BLaER1 treated with 17β-estradiol and CSF1 and Interleukin-3, amounts not matched to agents 10 nM and 100 nM (cell line): ENCODE measurements around the gene PDE4B.
"Not testable (repeated sequence)": the region's sequence is repeated elsewhere in the genome, so short reads cannot be mapped to it uniquely, and the experiment has no call there.

Source experiments
- H3K27ac ChIP-seq, 11 experiments: shearing (Covaris generic); formaldehyde crosslinking; 2 replicates each; pipeline ENCODE4 v1.8.1; 2022
- H3K27me3 ChIP-seq, 11 experiments: shearing (Covaris generic); formaldehyde crosslinking; 2 replicates each; pipeline ENCODE4 v1.8.1; 2022
- H3K36me3 ChIP-seq, 11 experiments: shearing (Covaris generic); formaldehyde crosslinking; 2 replicates each; pipeline ENCODE4 v1.8.1; 2022
- H3K4me1 ChIP-seq, 10 experiments: shearing (Covaris generic); formaldehyde crosslinking; 2 replicates each; pipeline ENCODE4 v1.8.1; 2022
- H3K4me2 ChIP-seq, 11 experiments: shearing (Covaris generic); formaldehyde crosslinking; 2 replicates each; pipeline ENCODE4 v1.8.1; 2022
- H3K4me3 ChIP-seq, 10 experiments: shearing (Covaris generic); formaldehyde crosslinking; 2 replicates each; pipeline ENCODE4 v1.8.1; 2022
- H3K9ac ChIP-seq, 11 experiments: shearing (Covaris generic); formaldehyde crosslinking; 2 replicates each; pipeline ENCODE4 v1.8.1; 2022
- H3K9me3 ChIP-seq, 11 experiments: shearing (Covaris generic); formaldehyde crosslinking; replicated peaks in 1 of 11; 2 replicates each; pipeline ENCODE4 v1.8.1; 2022
- H4K20me1 ChIP-seq, 11 experiments: shearing (Covaris generic); formaldehyde crosslinking; 2 replicates each; pipeline ENCODE4 v1.8.1; 2022
- Cebpa-rat ChIP-seq, 11 experiments: shearing (Covaris generic); IDR thresholded peaks; 2 replicates each; pipeline ENCODE4 v1.8.1; 2022

The PDE4B gene

DNA sequence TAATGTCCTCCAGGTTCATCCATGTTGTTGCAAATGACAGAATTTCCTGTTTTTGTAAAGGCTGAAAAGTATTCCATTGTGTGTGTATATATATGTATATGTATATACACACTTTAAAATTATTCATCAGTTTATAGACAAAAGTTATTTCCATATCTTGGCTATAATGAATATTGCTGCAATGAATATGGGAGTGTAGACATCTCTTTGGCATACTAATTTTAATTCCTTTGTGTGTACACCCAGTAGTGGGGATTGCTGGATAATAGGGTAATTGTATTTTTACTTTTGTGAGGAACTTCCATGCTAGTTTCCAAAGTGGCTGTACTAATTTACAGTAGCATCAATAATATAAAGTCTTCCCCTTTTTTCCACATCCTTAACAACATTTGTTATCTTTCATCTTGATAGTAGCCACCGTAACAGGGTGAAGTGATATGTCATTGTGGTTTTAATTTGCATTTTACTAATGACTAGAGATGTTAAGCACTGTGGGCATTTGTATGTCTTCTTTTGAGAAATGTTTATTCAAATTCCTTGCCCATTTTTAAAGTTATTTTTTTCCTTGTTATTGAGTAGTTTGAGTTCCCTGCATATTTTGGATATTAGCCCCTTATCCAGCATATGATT lies 243.0 kb downstream of the PDE4B start:
- Histone ChIP-seq H3K9ac (no peak overlapping the region), H3K27me3 (no peaks in the 10 kb centered on the region), H3K4me2 (no peak overlapping the region), H3K9me3 (peaks cover 0 to 2% (median 1%) of the 10 kb centered on the region in 11 experiments; a peak in 6 of 22 replicates), H3K36me3 (no peaks in the 10 kb centered on the region), H4K20me1 (no peaks in the 10 kb centered on the region), H3K4me1 (no peaks in the 10 kb centered on the region), H3K27ac (no peak overlapping the region), H3K4me3 (no peak overlapping the region)
- no peak for TF ChIP-seq Cebpa-rat (IDR thresholded peaks at IDR 0.05)

DNA sequence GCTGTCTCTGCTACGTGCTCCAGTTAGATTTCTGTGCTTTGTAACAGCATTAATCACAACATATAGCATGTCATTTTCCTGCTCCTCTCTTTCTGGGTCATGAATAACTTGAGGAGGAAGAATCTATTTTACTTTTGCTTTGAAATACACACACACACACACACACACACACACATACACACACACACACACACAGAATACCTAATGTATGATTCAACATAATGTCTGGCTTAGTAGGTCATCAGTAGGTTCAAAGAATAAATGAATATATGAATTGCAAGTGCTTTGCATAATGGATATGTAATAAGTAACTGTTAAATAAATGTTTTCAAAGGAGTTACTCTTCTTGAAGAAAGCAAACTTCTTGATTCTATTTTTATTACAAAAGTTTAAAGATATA lies 249.0 kb downstream of the PDE4B start:
- Histone ChIP-seq H3K4me2 (no peak overlapping the region), H3K4me1 (no peaks in the 10 kb centered on the region), H3K9ac (no peak overlapping the region), H3K4me3 (no peak overlapping the region), H4K20me1 (no peaks in the 10 kb centered on the region), H3K27me3 (no peaks in the 10 kb centered on the region), H3K27ac (no peak overlapping the region), H3K9me3 (no peaks in the 10 kb centered on the region), H3K36me3 (no peaks in the 10 kb centered on the region)
- no peak for TF ChIP-seq Cebpa-rat (IDR thresholded peaks at IDR 0.05)

DNA sequence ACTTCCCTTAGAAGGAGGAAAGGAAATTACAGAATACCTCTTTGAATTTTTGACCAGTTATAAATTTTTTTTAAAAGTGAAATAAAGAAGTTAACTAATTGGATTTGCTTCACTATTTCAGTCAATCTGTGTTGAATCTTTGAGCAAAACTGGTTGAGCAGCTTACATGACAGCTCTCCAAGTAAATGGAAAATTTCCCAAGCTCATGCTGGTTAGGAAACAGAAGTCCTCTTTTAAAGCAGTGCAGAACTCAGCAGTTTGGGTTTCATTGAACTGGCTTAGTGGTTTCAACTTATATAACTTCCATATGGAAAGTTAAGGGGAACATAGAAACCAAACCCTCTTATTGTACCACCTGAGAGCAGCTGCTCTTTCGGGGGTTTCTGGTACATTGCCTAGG lies 250.5 kb downstream of the PDE4B start:
- TF ChIP-seq Cebpa-rat (IDR thresholded peaks at IDR 0.05), result no peak
- Histone ChIP-seq H3K36me3 (no peaks in the 10 kb centered on the region), H3K4me3 (no peak overlapping the region), H3K27ac (no peak overlapping the region), H3K4me2 (no peak overlapping the region), H3K9ac (no peak overlapping the region), H3K9me3 (no peaks in the 10 kb centered on the region), H3K4me1 (no peaks in the 10 kb centered on the region), H4K20me1 (no peaks in the 10 kb centered on the region), H3K27me3 (no peaks in the 10 kb centered on the region)

DNA sequence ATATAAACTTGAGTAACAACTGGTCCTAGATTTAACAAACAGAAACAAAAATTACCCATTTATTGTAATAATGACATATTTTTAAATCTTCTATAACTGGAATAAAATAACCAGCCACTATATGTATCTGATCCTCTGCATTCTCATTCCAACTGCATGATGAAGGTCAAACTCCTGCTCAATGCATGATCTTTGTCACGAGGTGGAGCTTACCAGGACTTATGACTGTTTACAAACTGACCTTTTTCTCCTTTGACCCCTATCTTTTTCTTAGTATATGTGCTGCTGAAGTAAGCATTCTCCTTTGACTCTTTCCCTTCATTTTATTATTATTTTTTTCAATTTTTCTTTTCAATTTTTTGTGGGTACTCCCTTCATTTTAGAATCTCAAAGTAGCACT lies 252.2 kb downstream of the PDE4B start:
- Histone ChIP-seq H3K4me1 (no peaks in the 10 kb centered on the region), H3K9ac (no peak overlapping the region), H3K27me3 (no peaks in the 10 kb centered on the region), H3K36me3 (no peaks in the 10 kb centered on the region), H4K20me1 (no peaks in the 10 kb centered on the region), H3K4me2 (no peak overlapping the region), H3K27ac (no peak overlapping the region), H3K4me3 (no peak overlapping the region), H3K9me3 (no peaks in the 10 kb centered on the region)
- TF ChIP-seq Cebpa-rat (IDR thresholded peaks at IDR 0.05), result no peak

DNA sequence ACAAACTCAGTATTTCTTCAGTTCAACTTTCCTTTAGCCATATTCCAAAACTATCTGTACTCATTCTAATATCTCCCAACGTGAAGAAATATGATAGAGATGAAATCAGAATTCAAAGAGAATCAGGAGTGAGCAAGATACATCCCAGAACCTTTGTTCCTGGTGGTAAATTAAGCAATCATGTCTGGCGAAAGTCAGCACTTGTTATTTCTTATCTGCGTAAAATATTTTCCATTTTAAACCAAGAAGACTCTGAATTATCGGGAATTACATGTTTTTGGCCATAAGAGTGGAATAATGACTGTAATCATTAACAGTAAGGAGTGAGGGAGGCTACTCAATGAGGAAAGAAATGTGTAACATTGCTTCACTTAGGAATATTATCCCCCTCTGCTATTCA lies 253.7 kb downstream of the PDE4B start:
- Histone ChIP-seq H3K27me3 (no peaks in the 10 kb centered on the region), H3K4me3 (no peak overlapping the region), H3K4me2 (no peak overlapping the region), H4K20me1 (no peaks in the 10 kb centered on the region), H3K9me3 (no peaks in the 10 kb centered on the region), H3K27ac (no peak overlapping the region), H3K9ac (no peak overlapping the region), H3K36me3 (no peaks in the 10 kb centered on the region), H3K4me1 (no peaks in the 10 kb centered on the region)
- TF ChIP-seq Cebpa-rat (IDR thresholded peaks at IDR 0.05), result no peak

DNA sequence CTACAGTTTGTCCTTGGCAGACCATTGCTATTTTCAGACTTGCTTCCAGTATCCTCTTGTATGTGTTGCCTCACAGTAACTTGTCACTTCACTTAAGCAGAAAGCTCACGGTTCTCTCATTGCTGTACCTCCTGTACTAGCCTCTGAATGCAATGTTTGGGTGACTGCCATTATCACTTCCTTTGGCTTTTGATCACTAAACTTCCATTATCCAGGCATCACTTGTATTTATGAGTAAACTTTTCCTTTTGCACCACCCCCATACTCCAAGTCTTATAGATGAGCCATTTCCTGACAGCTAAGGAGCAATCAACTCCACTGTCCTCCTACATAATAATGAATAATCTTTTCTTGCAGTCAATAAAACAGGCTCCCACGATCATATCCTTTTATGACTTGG lies 255.3 kb downstream of the PDE4B start:
- Histone ChIP-seq H4K20me1 (no peaks in the 10 kb centered on the region), H3K9ac (no peak overlapping the region), H3K27me3 (no peaks in the 10 kb centered on the region), H3K27ac (no peak overlapping the region), H3K4me1 (no peaks in the 10 kb centered on the region), H3K4me3 (no peak overlapping the region), H3K9me3 (no peaks in the 10 kb centered on the region), H3K36me3 (no peaks in the 10 kb centered on the region), H3K4me2 (no peak overlapping the region)
- TF ChIP-seq Cebpa-rat (IDR thresholded peaks at IDR 0.05), result no peak

DNA sequence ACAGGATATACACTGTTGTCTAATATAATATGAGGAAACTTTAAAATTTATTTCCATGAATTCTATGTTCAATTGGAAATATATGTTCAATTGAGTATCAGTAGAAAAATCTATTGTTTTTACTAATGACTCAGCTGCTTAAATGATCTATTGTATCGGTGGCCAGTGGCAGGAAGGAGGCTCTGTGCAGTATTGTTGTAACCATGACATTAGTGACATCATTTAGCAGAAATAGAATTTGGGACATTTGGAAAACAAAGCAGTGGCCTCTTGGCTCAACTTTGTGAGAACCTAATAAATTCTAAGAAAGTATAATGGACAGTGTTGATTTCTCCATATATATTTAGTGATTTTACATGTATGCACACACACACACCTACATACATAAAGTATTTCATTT lies 257.4 kb downstream of the PDE4B start:
- Histone ChIP-seq H3K4me1 (no peaks in the 10 kb centered on the region), H4K20me1 (no peaks in the 10 kb centered on the region), H3K4me2 (no peak overlapping the region), H3K4me3 (no peak overlapping the region), H3K27ac (no peak overlapping the region), H3K9me3 (no peaks in the 10 kb centered on the region), H3K27me3 (no peaks in the 10 kb centered on the region), H3K36me3 (no peaks in the 10 kb centered on the region), H3K9ac (no peak overlapping the region)
- TF ChIP-seq Cebpa-rat (IDR thresholded peaks at IDR 0.05), result no peak

DNA sequence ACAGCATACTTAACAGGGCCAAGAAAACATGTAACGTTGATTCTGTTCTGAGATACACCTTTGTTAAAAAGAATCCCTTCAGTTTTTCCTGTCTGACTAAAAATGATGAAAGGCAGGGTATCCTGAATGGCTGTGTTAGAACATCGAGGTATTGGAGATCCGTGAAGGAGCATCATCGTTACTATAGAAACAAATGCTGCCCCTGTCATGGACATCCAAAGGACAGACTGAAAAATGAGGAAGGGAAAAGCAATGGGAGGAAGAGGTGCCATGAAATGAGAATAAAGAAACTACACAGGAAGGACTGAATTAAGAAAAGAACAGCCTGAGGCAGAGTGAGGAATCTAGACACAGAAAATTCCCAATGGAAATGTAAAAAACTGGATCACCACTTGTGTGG lies 257.9 kb downstream of the PDE4B start:
- Histone ChIP-seq H3K36me3 (no peaks in the 10 kb centered on the region), H3K4me1 (no peaks in the 10 kb centered on the region), H3K4me2 (no peak overlapping the region), H3K9ac (no peak overlapping the region), H3K9me3 (no peaks in the 10 kb centered on the region), H3K27ac (no peak overlapping the region), H3K27me3 (no peaks in the 10 kb centered on the region), H3K4me3 (no peak overlapping the region), H4K20me1 (no peaks in the 10 kb centered on the region)
- TF ChIP-seq Cebpa-rat (IDR thresholded peaks at IDR 0.05), result no peak

DNA sequence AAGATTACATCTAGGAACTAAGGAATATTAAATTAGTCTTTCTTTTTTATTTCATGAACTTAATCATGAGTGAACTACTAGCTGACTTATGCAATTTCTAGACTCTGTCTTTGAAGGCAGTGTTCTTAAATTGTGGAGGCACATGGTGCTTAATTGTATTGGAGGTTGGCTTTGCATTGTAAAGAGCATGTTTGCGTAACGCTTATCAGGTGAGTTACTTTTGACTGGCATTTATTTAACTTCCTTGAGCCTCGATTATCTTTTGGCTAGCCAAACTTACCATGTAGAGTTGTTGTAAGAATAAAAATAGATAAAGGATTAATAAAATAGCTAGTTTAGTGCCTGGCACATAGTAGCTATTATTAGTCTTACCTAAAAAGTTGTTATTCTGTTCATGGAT lies 262.4 kb downstream of the PDE4B start:
- H3K4me1 ChIP-seq, result no peaks in the 10 kb centered on the region
- no peak overlapping the region for H3K4me2 ChIP-seq
- H3K9me3 ChIP-seq, result peaks cover 0 to 18% (median 13%) of the 10 kb centered on the region in 11 experiments; a peak in 18 of 22 replicates
- H3K9ac ChIP-seq, result no peak overlapping the region
- no peaks in the 10 kb centered on the region for H3K27me3 ChIP-seq
- H3K4me3 ChIP-seq, result no peak overlapping the region
- H4K20me1 ChIP-seq, result no peaks in the 10 kb centered on the region
- no peak for TF ChIP-seq Cebpa-rat (IDR thresholded peaks at IDR 0.05)
- H3K36me3 ChIP-seq, result no peaks in the 10 kb centered on the region
- H3K27ac ChIP-seq, result no peak overlapping the region

DNA sequence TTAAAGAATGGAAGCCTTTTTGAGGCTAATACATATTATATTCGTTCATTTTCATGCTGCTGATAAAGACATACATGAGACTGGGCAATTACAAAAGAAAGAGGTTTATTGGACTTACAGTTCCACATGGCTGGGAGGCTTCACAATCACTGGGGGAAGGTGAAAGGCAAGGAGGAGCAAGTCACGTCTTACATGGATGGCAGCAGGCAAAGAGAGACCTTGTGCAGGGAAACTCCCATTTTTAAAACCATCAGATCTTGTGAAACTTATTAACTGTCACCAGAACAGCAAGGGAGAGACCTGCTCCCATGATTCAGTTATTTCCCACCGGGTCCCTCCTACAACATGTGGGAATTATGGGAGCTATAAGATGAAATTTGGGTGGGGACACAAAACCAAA lies 264.8 kb downstream of the PDE4B start:
- not testable (repeated sequence) for H3K27ac ChIP-seq, H3K27me3 ChIP-seq, H3K4me1 ChIP-seq, H3K36me3 ChIP-seq, H4K20me1 ChIP-seq, H3K9ac ChIP-seq, H3K4me3 ChIP-seq, H3K4me2 ChIP-seq
- H3K9me3 ChIP-seq, result peaks cover 0 to 18% (median 13%) of the 10 kb centered on the region in 11 experiments; a peak in 18 of 22 replicates
